H1 (cell line): ENCODE results near the gene ARFGEF3. TPM values are rescaled to one million over a fixed set of nuclear protein-coding genes. Genes with fewer than 3 reads are reported as not detected.

ENCODE experiments used
- polyA plus RNA-seq, 7 experiments: library from polyadenylated mRNA; depleted of rRNA in 3 of 7; stranded (reverse) in 5 of 7; unstranded in 2 of 7; fragments of >200 nt in 5 of 7; fragments of 200-250 nt in 2 of 7; gene quantifications; 1 replicate in 5 of 7; 2 replicates in 1 of 7; 4 replicates in 1 of 7; pipeline versions ENCODE4 v1.2.1 to v1.2.3, GENCODE V29; 2011 to 2013; ENCODE audit warnings: missing spikeins in 2 of 7, mixed read lengths in 2 of 7
- total RNA-seq: library from RNA; stranded (reverse); fragmentation: NEBNext Ultra II Directional; extraction: Animal tissue kit (Norgen Biotek cat#: 25700); gene quantifications from 2 replicates; pipeline ENCODE4 v1.2.1, GENCODE V29; 2021
- TF ChIP-seq, protein P1 (sequence below): IDR thresholded peaks from 2 replicates; pipeline ENCODE4 v1.6.1; 2012; ENCODE audit warnings: low read length, inconsistent platforms

ARFGEF3 gene
- total and polyA plus RNA-seq, 2 of the 8 experiments (the other 6 are each of a cell fraction or from before 2014, with no cell fraction given) = 5.8 to 23.2 TPM

DNA sequence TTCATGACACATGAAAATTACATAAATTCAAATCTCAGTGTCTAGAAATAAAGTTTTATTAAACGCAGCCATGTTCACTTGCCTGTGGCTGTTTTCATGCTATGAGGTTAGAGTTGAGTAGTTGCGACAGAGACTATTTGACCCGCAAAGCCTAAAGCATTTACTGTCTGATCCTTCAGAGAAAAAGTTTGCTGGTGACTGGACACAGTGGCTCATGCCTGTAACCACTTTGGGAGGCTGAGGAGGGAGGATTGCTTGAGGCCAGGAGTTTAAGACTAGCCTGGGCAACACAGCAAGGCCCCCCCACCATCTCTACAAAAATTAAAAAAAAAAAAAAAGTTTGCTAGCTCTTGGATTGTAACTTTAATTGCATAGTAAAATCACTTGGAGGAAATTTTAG, 225.2 kb downstream of the ARFGEF3 start (continued):
- TF ChIP-seq, protein P1, sequence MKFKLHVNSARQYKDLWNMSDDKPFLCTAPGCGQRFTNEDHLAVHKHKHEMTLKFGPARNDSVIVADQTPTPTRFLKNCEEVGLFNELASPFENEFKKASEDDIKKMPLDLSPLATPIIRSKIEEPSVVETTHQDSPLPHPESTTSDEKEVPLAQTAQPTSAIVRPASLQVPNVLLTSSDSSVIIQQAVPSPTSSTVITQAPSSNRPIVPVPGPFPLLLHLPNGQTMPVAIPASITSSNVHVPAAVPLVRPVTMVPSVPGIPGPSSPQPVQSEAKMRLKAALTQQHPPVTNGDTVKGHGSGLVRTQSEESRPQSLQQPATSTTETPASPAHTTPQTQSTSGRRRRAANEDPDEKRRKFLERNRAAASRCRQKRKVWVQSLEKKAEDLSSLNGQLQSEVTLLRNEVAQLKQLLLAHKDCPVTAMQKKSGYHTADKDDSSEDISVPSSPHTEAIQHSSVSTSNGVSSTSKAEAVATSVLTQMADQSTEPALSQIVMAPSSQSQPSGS = no peak
